ENCODE data around the gene RNF149. TPM values are rescaled to one million over a fixed set of nuclear protein-coding genes. Genes with fewer than 3 reads are reported as not detected.

RNF149 gene
- total RNA-seq, 1 experiment from 2014 or later = 2.0 TPM

GRCh38 chr2:101265893-101266499, 42.5 kb downstream of the RNF149 start:
- no peak overlapping the region for H3K9ac ChIP-seq (ENCODE audit: low read length)
- peaks cover 10% of the 10 kb centered on the region for H3K4me1 ChIP-seq (ENCODE audit: low read length)
- H4K20me1 ChIP-seq (ENCODE audit: insufficient read depth, low read depth, low read length) = no peaks in the 10 kb centered on the region
- no peaks in the 10 kb centered on the region for H3K9me3 ChIP-seq (ENCODE audit: low read length)
- H3K9me2 ChIP-seq (replicated peaks; ENCODE audit: insufficient read depth, low read length) = no peaks in the 10 kb centered on the region
- H3K4me3 ChIP-seq (ENCODE audit: low read length) = no peak overlapping the region
- H3K27me3 ChIP-seq (ENCODE audit: low read length) = no peaks in the 10 kb centered on the region
- no peak for DNase-seq
- H3K27ac ChIP-seq (ENCODE audit: low read length) = no peak overlapping the region
- H2AFZ ChIP-seq (ENCODE audit: low read length) = no peak overlapping the region
- peaks cover 60% of the 10 kb centered on the region for H3K36me3 ChIP-seq (ENCODE audit: insufficient read depth, low read length)
- no peak overlapping the region for H3K4me2 ChIP-seq (ENCODE audit: low read depth, low read length, poor library complexity, severe bottlenecking)
- H3K79me2 ChIP-seq (ENCODE audit: low read length) = peaks cover 17% of the 10 kb centered on the region; the same call in 1 of the 2 replicates

DNA sequence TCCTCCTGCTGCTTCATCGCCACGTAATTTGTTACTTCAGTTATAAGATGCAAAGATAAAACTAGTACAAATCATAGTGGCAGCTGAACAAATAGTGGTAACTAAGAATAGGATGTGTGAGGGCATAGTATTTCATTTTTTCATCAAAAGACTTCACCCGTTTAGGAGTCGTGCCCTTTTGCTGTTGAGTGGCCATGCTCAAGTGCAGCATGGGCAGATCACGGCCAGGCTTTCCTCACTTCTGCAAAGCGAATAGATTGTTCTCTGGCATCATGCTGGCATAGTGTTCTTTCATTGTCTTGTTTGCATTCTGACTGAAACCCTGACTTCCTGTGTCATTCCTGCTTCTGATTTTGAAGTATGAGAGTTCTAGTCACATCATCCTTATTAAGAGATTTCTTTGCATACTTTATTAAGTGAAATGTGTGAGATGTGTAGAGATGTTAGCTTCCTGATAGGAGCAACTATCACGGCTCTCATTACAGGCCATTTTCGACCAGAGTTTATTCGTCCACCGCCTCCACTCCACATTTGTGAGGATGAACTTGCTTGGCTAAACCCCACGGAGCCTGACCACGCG, 44.1 kb downstream of the RNF149 start:
- no peaks in the 10 kb centered on the region for H3K9me2 ChIP-seq (replicated peaks; ENCODE audit: insufficient read depth, low read length)
- H3K9me3 ChIP-seq (ENCODE audit: low read length) = no peaks in the 10 kb centered on the region
- H4K20me1 ChIP-seq (ENCODE audit: insufficient read depth, low read depth, low read length) = no peaks in the 10 kb centered on the region
- H3K4me2 ChIP-seq (ENCODE audit: low read depth, low read length, poor library complexity, severe bottlenecking) = no peak overlapping the region
- no peak for DNase-seq
- no peak overlapping the region for H3K4me3 ChIP-seq (ENCODE audit: low read length)
- no peak overlapping the region for H3K9ac ChIP-seq (ENCODE audit: low read length)
- H3K36me3 ChIP-seq (ENCODE audit: insufficient read depth, low read length) = peaks cover 60% of the 10 kb centered on the region
- no peak overlapping the region for H3K27ac ChIP-seq (ENCODE audit: low read length)
- H3K27me3 ChIP-seq (ENCODE audit: low read length) = no peaks in the 10 kb centered on the region
- peaks cover 29% of the 10 kb centered on the region for H3K79me2 ChIP-seq (ENCODE audit: low read length)
- H2AFZ ChIP-seq (ENCODE audit: low read length) = no peak overlapping the region
- H3K4me1 ChIP-seq (ENCODE audit: low read length) = peaks cover 10% of the 10 kb centered on the region

DNA sequence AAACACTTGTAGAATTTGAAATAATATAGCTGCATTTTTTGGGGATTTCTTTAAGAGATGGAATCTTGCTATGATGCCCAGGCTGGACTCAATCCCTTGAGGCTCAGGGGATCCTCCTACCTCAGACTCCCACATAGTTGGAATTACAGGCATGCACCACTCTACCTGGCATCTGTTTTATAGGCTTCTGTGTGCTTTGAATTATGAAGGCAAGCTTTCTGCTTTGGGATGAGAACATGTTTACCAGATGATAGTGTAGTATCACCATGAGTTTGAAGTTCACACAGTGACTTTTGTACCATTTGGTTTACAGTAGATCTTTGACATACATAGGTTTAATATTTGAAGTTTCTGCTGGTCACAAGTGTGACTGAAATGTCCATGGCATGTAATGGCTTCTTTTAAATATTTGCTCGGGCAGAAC, 45.1 kb downstream of the RNF149 start:
- H3K27me3 ChIP-seq (ENCODE audit: low read length) = no peaks in the 10 kb centered on the region
- no peak overlapping the region for H3K27ac ChIP-seq (ENCODE audit: low read length)
- no peak for DNase-seq
- no peak overlapping the region for H2AFZ ChIP-seq (ENCODE audit: low read length)
- no peak overlapping the region for H3K9ac ChIP-seq (ENCODE audit: low read length)
- no peak overlapping the region for H3K4me2 ChIP-seq (ENCODE audit: low read depth, low read length, poor library complexity, severe bottlenecking)
- H4K20me1 ChIP-seq (ENCODE audit: insufficient read depth, low read depth, low read length) = no peaks in the 10 kb centered on the region; the same call in 1 of the 2 replicates
- H3K79me2 ChIP-seq (ENCODE audit: low read length) = peaks cover 39% of the 10 kb centered on the region
- H3K9me3 ChIP-seq (ENCODE audit: low read length) = no peaks in the 10 kb centered on the region
- peaks cover 10% of the 10 kb centered on the region for H3K4me1 ChIP-seq (ENCODE audit: low read length)
- no peak overlapping the region for H3K4me3 ChIP-seq (ENCODE audit: low read length)
- H3K36me3 ChIP-seq (ENCODE audit: insufficient read depth, low read length) = peaks cover 57% of the 10 kb centered on the region
- H3K9me2 ChIP-seq (replicated peaks; ENCODE audit: insufficient read depth, low read length) = no peaks in the 10 kb centered on the region

GRCh38 chr2:101262142-101262541, 46.4 kb downstream of the RNF149 start:
- H4K20me1 ChIP-seq (ENCODE audit: insufficient read depth, low read depth, low read length) = no peaks in the 10 kb centered on the region; the same call in 1 of the 2 replicates
- H3K27me3 ChIP-seq (ENCODE audit: low read length) = no peaks in the 10 kb centered on the region
- no peaks in the 10 kb centered on the region for H3K9me2 ChIP-seq (replicated peaks; ENCODE audit: insufficient read depth, low read length)
- no peak for DNase-seq
- H3K4me2 ChIP-seq (ENCODE audit: low read depth, low read length, poor library complexity, severe bottlenecking) = no peak overlapping the region
- H3K79me2 ChIP-seq (ENCODE audit: low read length) = peaks cover 48% of the 10 kb centered on the region
- no peak overlapping the region for H2AFZ ChIP-seq (ENCODE audit: low read length)
- H3K9ac ChIP-seq (ENCODE audit: low read length) = no peak overlapping the region
- no peak overlapping the region for H3K27ac ChIP-seq (ENCODE audit: low read length)
- peaks cover 49% of the 10 kb centered on the region for H3K36me3 ChIP-seq (ENCODE audit: insufficient read depth, low read length)
- peaks cover 10% of the 10 kb centered on the region for H3K4me1 ChIP-seq (ENCODE audit: low read length)
- no peaks in the 10 kb centered on the region for H3K9me3 ChIP-seq (ENCODE audit: low read length)
- H3K4me3 ChIP-seq (ENCODE audit: low read length) = no peak overlapping the region

DNA sequence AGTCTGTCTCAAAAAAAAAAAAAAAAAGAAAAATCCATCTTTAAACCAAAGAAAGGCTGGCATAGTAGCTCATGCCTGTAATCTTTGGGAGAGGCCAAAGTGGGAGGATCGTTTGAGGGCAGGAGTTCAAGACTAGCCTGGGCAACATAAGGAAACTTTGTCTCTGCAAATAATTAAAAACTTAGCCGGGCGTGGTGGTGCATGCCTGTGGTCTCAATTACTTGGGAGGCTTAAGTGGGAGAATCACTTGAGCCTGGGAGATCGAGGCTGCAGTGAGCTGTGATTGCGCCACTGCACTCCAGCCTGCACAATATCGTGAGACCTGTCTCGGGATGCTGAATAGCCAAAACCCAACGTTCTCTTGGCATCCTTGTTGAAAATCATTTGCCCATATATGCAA, 49.7 kb downstream of the RNF149 start:
- no peaks in the 10 kb centered on the region for H3K27me3 ChIP-seq (ENCODE audit: low read length)
- H3K79me2 ChIP-seq (ENCODE audit: low read length) = peaks cover 69% of the 10 kb centered on the region
- no peak overlapping the region for H3K4me3 ChIP-seq (ENCODE audit: low read length)
- no peaks in the 10 kb centered on the region for H3K9me2 ChIP-seq (replicated peaks; ENCODE audit: insufficient read depth, low read length)
- peaks cover 12% of the 10 kb centered on the region for H3K4me1 ChIP-seq (ENCODE audit: low read length)
- H4K20me1 ChIP-seq (ENCODE audit: insufficient read depth, low read depth, low read length) = peaks cover 15% of the 10 kb centered on the region; the same call in 1 of the 2 replicates
- H3K36me3 ChIP-seq (ENCODE audit: insufficient read depth, low read length) = peaks cover 31% of the 10 kb centered on the region
- H3K9me3 ChIP-seq (ENCODE audit: low read length) = no peaks in the 10 kb centered on the region
- no peak overlapping the region for H3K27ac ChIP-seq (ENCODE audit: low read length)
- no peak for DNase-seq
- no peak overlapping the region for H2AFZ ChIP-seq (ENCODE audit: low read length)
- H3K9ac ChIP-seq (ENCODE audit: low read length) = no peak overlapping the region
- no peak overlapping the region for H3K4me2 ChIP-seq (ENCODE audit: low read depth, low read length, poor library complexity, severe bottlenecking)

- Histone ChIP-seq H3K4me1 (ENCODE audit: low read length) (peaks cover 19% of the 10 kb centered on the region), H3K4me3 (ENCODE audit: low read length) (no peak overlapping the region), H3K27ac (ENCODE audit: low read length) (no peak overlapping the region), H3K4me2 (ENCODE audit: low read depth, low read length, poor library complexity, severe bottlenecking) (no peak overlapping the region), H3K9ac (ENCODE audit: low read length) (no peak overlapping the region), H3K79me2 (ENCODE audit: low read length) (peaks cover 72% of the 10 kb centered on the region), H3K27me3 (ENCODE audit: low read length) (no peaks in the 10 kb centered on the region), H3K9me2 (replicated peaks; ENCODE audit: insufficient read depth, low read length) (no peaks in the 10 kb centered on the region), H4K20me1 (ENCODE audit: insufficient read depth, low read depth, low read length) (peaks cover 19% of the 10 kb centered on the region; the same call in 1 of the 2 replicates), H2AFZ (ENCODE audit: low read length) (no peak overlapping the region), H3K36me3 (ENCODE audit: insufficient read depth, low read length) (peaks cover 15% of the 10 kb centered on the region), H3K9me3 (ENCODE audit: low read length) (no peaks in the 10 kb centered on the region)
- DNase-seq = no peak
Observed at GRCh38 chr2:101256316-101256715, 52.2 kb downstream of the RNF149 start.

DNA sequence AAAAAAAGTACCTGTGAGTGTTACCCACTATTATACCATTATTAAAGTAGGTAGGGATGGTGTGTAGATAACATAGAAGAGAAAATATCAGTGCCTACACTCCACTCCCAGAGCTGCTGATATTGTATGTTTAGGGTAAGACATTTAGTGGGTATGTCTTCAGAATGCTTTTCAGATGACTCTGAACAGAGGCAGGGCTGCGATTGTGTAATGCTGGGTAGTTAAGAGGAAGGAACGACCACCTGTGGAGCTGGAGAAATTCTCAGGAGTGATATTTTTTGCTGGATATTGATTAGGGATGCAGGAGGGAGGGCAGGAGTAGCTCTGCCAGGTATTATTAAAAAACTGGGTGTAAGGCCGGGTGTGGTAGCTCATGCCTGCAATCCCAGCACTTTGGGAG, 53.0 kb downstream of the RNF149 start:
- H2AFZ ChIP-seq (ENCODE audit: low read length) = no peak overlapping the region
- DNase-seq = no peak
- H3K9me2 ChIP-seq (replicated peaks; ENCODE audit: insufficient read depth, low read length) = no peaks in the 10 kb centered on the region
- peaks cover 65% of the 10 kb centered on the region for H3K79me2 ChIP-seq (ENCODE audit: low read length)
- H3K4me3 ChIP-seq (ENCODE audit: low read length) = no peak overlapping the region
- H3K27me3 ChIP-seq (ENCODE audit: low read length) = no peaks in the 10 kb centered on the region
- H3K4me1 ChIP-seq (ENCODE audit: low read length) = peaks cover 19% of the 10 kb centered on the region
- no peaks in the 10 kb centered on the region for H3K9me3 ChIP-seq (ENCODE audit: low read length)
- no peak overlapping the region for H3K9ac ChIP-seq (ENCODE audit: low read length)
- peaks cover 7% of the 10 kb centered on the region; the same call in 1 of the 2 replicates for H3K36me3 ChIP-seq (ENCODE audit: insufficient read depth, low read length)
- peaks cover 19% of the 10 kb centered on the region; the same call in 1 of the 2 replicates for H4K20me1 ChIP-seq (ENCODE audit: insufficient read depth, low read depth, low read length)
- no peak overlapping the region for H3K27ac ChIP-seq (ENCODE audit: low read length)
- H3K4me2 ChIP-seq (ENCODE audit: low read depth, low read length, poor library complexity, severe bottlenecking) = no peak overlapping the region

- Histone ChIP-seq H2AFZ (ENCODE audit: low read length) (no peak overlapping the region), H3K9me2 (replicated peaks; ENCODE audit: insufficient read depth, low read length) (no peaks in the 10 kb centered on the region), H3K36me3 (ENCODE audit: insufficient read depth, low read length) (peaks cover 4% of the 10 kb centered on the region; the same call in 1 of the 2 replicates), H3K27ac (ENCODE audit: low read length) (no peak overlapping the region), H4K20me1 (ENCODE audit: insufficient read depth, low read depth, low read length) (peaks cover 19% of the 10 kb centered on the region; the same call in 1 of the 2 replicates), H3K9me3 (ENCODE audit: low read length) (no peaks in the 10 kb centered on the region), H3K4me3 (ENCODE audit: low read length) (peak overlapping the region; percentile 82), H3K4me2 (ENCODE audit: low read depth, low read length, poor library complexity, severe bottlenecking) (peak overlapping the region; percentile 71), H3K9ac (ENCODE audit: low read length) (peak overlapping the region; percentile 99), H3K79me2 (ENCODE audit: low read length) (peaks cover 51% of the 10 kb centered on the region), H3K4me1 (ENCODE audit: low read length) (peaks cover 19% of the 10 kb centered on the region), H3K27me3 (ENCODE audit: low read length) (no peaks in the 10 kb centered on the region)
- peak; percentile 55 for DNase-seq
Observed at GRCh38 chr2:101253703-101254450, 54.6 kb downstream of the RNF149 start.

All from Karpas-422 (cell line).